Kidney (tissue), 14 donors: ENCODE measurements around the gene MAP3K13. TPM values are rescaled to one million over a fixed set of nuclear protein-coding genes. Genes with fewer than 3 reads are reported as not detected.

Source experiments
- DNase-seq, 5 donors: peaks; one replicate each; pipeline ENCODE4 v3.0.0-alpha.2; 2013 to 2020
- FAIRE-seq: peaks from 2 replicates; lab custom pipeline; 2012; peaks lifted over from hg19 to GRCh38; lab: Jason Lieb, UNC
- H3K27ac ChIP-seq, 2 donors: one replicate each; pipeline ENCODE4 v1.7.0; 2013; ENCODE audit warnings: low read depth in 2 of 2, low read length in 2 of 2, inconsistent platforms in 1 of 2
- H3K27me3 ChIP-seq: one replicate; pipeline ENCODE4 v1.7.1; 2013; ENCODE audit warnings: low read length, inconsistent platforms; ENCODE audit not compliant: control insufficient read depth, insufficient read depth
- H3K36me3 ChIP-seq, 3 donors: one replicate each; pipeline versions ENCODE4 v1.7.0 to v1.7.1; 2013; ENCODE audit warnings: low read length in 3 of 3, control low read depth in 1 of 3, inconsistent platforms in 1 of 3; ENCODE audit not compliant: insufficient read depth in 3 of 3, control insufficient read depth in 2 of 3
- H3K4me1 ChIP-seq, 3 donors: one replicate each; pipeline versions ENCODE4 v1.7.0 to v1.7.1; 2013; ENCODE audit warnings: low read length in 3 of 3, inconsistent platforms in 1 of 3, low read depth in 1 of 3; ENCODE audit not compliant: control insufficient read depth in 2 of 3, insufficient read depth in 2 of 3
- H3K4me3 ChIP-seq, 3 donors: one replicate each; pipeline versions ENCODE4 v1.7.0 to v1.8.1; 2013; ENCODE audit warnings: low read length in 3 of 3, control low read depth in 1 of 3, inconsistent platforms in 1 of 3
- H3K9ac ChIP-seq, 3 donors: one replicate each; pipeline versions ENCODE4 v1.7.0 to v1.7.1; 2013; ENCODE audit warnings: low read length in 3 of 3, control low read depth in 1 of 3, inconsistent platforms in 1 of 3
- H3K9me3 ChIP-seq, 3 donors: one replicate each; pipeline versions ENCODE4 v1.7.0 to v1.7.1; 2013; ENCODE audit warnings: low read length in 3 of 3, control low read depth in 1 of 3, inconsistent platforms in 1 of 3; ENCODE audit not compliant: control insufficient read depth in 2 of 3, insufficient read depth in 1 of 3
- CTCF ChIP-seq: IDR thresholded peaks from 3 replicates; pipeline ENCODE4 v1.5.1; 2012; ENCODE audit warnings: mild to moderate bottlenecking, moderate library complexity, borderline replicate concordance; ENCODE audit not compliant: insufficient read depth; ENCODE audit errors: extremely low read depth
- intact Hi-C: fragments of 100-400 bp; cut with DNase I; formaldehyde crosslinking; loops from one replicate; pipeline ENCODE4 v1.11.1; 2022
- polyA plus RNA-seq: library from polyadenylated mRNA; stranded (reverse); fragments of 350-450 nt; fragmentation: Illumina TruSeq; extraction: RNeasy Lipid Tissue Mini Kit (QIAGEN cat#74804); gene quantifications from one replicate; pipeline ENCODE4 v1.2.3, GENCODE V29; 2014; ENCODE audit warnings: low read depth, low replicate concordance; ENCODE audit not compliant: insufficient read depth
- total RNA-seq: library from RNA; stranded (reverse); fragmentation: NEBNext Ultra II Directional; extraction: Animal tissue kit (Norgen Biotek cat#: 25700); gene quantifications from one replicate; pipeline ENCODE4 v1.2.1, GENCODE V29; 2021
- donor health status: control.
- donor health status: control.
- donor health status: control.
- donor health status: control.
- donor health status: control.
- donor health status: DM: yes; HTN: yes; CAD: no.
- donor health status: Normal renal cell carcinoma (clear cell type).

Gene MAP3K13
- total and polyA plus RNA-seq, 2 donors from 2014 or later, result 33.0 to 44.1 TPM

GRCh38 chr3:185502987-185503386 is 140.1 kb downstream of the MAP3K13 start:
- no peak for DNase-seq
- no peak for TF ChIP-seq CTCF
- Histone ChIP-seq H3K36me3 (no peaks in the 10 kb centered on the region), H3K27ac (no peak overlapping the region), H3K9me3 (no peaks in the 10 kb centered on the region), H3K4me3 (no peak overlapping the region), H3K4me1 (peaks cover 0 to 8% (median 0%) of the 10 kb centered on the region in 3 donors), H3K9ac (no peak overlapping the region), H3K27me3 (no peaks in the 10 kb centered on the region)
- intact Hi-C loops, result no loop called here
- FAIRE-seq, result no peak

GRCh38 chr3:185503521-185503920 is 140.6 kb downstream of the MAP3K13 start:
- Histone ChIP-seq H3K9ac (no peak overlapping the region), H3K4me3 (no peak overlapping the region), H3K4me1 (peaks cover 0 to 8% (median 0%) of the 10 kb centered on the region in 3 donors), H3K9me3 (no peaks in the 10 kb centered on the region), H3K27me3 (no peaks in the 10 kb centered on the region), H3K36me3 (no peaks in the 10 kb centered on the region), H3K27ac (no peak overlapping the region)
- no peak for FAIRE-seq
- no peak for TF ChIP-seq CTCF
- DNase-seq, result no peak
- intact Hi-C loops, result no loop called here

- Histone ChIP-seq H3K36me3 (no peaks in the 10 kb centered on the region), H3K4me1 (peaks cover 0 to 8% (median 0%) of the 10 kb centered on the region in 3 donors), H3K27me3 (no peaks in the 10 kb centered on the region), H3K9me3 (no peaks in the 10 kb centered on the region), H3K4me3 (no peak overlapping the region), H3K9ac (no peak overlapping the region), H3K27ac (no peak overlapping the region)
- intact Hi-C loops, result no loop called here
- FAIRE-seq, result no peak
- no peak for TF ChIP-seq CTCF
- DNase-seq, result no peak
Observed at GRCh38 chr3:185504636-185505035, 141.7 kb downstream of the MAP3K13 start.

- no peaks in the 10 kb centered on the region for H3K27me3 ChIP-seq
- no peak for DNase-seq
- H3K9ac ChIP-seq, result no peak overlapping the region
- intact Hi-C loops, result no loop called here
- H3K9me3 ChIP-seq, result no peaks in the 10 kb centered on the region
- H3K4me1 ChIP-seq, result peaks cover 0 to 8% (median 0%) of the 10 kb centered on the region in 3 donors
- H3K27ac ChIP-seq, result no peak overlapping the region
- H3K36me3 ChIP-seq, result no peaks in the 10 kb centered on the region
- no peak for FAIRE-seq
- H3K4me3 ChIP-seq, result no peak overlapping the region
- TF ChIP-seq CTCF, result no peak
Observed at GRCh38 chr3:185507883-185508282, 144.9 kb downstream of the MAP3K13 start.
